ENCODE data around the gene TET1.
"Not testable (repeated sequence)": the region's sequence is repeated elsewhere in the genome, so short reads cannot be mapped to it uniquely, and the experiment has no call there.

TET1 gene

DNA sequence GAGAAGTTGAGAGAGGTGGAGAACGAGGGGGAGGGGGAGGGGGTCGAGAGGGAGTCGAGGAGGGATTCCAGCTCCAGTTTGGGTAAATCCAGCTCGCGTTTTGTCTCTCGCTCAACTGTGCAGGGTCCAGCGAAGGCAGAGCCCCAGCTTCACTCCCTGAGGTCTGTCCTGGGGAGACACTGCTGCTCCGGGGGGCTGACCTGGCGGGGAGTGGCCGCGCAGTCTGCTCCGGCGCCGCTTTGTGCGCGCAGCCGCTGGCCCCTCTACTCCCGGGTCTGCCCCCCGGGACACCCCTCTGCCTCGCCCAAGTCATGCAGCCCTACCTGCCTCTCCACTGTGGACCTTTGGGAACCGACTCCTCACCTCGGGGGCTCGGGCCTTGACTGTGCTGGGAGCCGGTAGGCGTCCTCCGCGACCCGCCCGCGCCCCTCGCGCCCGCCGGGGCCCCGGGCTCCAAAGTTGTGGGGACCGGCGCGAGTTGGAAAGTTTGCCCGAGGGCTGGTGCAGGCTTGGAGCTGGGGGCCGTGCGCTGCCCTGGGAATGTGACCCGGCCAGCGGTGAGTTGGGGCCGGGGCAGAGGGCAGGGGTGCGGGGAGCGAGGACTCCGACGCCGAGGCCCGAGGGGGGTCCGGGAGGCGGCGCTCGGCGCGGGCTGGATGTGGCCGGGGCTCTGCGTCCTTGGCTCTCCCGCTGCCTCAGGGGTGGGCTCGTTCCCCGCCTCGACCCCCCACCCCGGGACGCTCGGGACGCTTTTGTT lies at the start of gene TET1:
TSS of gene TET1 (plus strand) at position 152 of the 757 bp plus-strand sequence. CDS start 12,002 bp downstream, outside the sequence.
- DNase-seq (ENCODE audit: low read depth) = no peak

GRCh38 chr10:68516216-68516615 lies 43.9 kb upstream of the TET1 start:
- DNase-seq (ENCODE audit: low read depth) = not testable (repeated sequence)

DNA sequence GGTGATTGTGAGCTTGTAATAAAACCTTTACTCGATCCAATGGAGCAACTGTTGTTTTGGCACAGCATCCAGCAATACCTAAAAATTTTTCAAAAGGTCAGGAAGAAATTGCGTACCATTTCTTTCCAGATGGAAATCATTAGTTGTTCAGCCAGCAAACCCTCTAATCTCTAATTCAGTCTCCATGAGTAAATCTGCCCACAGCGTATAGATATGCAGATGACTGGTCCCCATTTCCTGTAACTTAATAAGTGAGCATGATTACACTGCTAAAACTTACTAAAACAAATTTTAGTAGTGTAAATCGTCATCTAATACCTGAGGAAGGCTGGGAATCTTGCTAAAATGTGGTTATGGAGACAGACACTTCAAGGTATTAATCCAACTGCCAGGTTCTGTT lies 43.4 kb upstream of the TET1 start:
- no peak for DNase-seq (ENCODE audit: low read depth)

DNA sequence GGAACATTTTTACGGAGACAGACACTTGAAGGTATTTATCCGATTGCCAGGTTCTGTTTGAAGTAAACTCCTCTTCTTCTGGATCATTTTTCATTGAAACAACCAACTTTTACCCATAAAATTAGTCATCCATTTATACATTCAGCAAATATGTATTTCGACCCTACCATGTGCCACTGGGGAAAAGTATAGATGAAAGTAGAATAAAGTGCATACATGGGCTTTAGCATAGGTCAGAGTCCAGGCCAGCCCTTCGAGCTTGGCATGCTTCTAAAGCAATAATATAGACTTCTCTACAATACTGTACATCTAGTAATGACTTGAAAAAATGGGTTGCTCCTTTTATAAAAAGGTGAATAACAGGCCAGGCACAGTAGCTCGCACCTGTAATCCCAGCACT lies 42.9 kb upstream of the TET1 start:
- DNase-seq (ENCODE audit: low read depth) = no peak

DNA sequence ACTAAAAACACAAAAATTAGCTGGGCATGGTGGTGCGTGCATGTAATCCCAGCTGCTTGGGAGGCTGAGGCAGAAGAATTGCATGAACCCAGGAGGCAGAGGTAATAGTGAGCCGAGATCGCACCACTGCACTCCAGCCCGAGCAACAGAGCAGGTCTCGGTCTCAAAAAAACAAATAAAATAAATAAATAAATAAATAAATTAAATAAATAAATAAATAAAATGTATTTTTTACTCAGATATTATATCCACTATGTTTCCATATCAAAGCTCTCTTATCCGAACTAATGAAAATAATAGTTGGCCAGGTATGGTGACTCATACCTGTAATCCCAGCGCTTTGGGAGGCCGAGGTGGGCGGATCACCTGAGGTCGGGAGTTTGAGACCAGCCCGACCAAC lies 41.5 kb upstream of the TET1 start:
- DNase-seq (ENCODE audit: low read depth) = not testable (repeated sequence)

DNA sequence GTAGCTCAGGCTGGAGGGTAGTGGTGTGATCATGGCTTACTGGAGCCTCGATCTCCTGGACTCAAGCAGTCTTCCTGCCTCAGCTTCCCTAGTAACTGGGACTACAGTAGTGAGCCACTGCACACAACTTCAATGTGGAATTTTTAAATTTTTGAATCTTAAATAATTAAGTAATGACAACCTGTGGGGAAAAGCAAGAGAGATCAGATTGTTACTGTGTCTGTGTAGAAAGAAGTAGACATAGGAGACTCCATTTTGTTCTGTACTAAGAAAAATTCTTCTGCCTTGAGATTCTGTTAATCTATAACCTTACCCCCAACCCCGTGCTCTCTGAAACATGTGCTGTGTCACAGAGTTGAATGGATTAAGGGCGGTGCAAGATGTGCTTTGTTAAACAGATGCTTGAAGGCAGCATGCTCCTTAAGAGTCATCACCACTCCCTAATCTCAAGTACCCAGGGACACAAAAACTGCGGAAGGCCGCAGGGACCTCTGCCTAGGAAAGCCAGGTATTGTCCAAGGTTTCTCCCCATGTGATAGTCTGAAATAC lies 34.6 kb upstream of the TET1 start:
- DNase-seq (ENCODE audit: low read depth) = not testable (repeated sequence)

- no peak for DNase-seq (ENCODE audit: low read depth)
These were observed 33.4 kb upstream of the TET1 start for GRCh38 chr10:68526634-68527307.

- no peak for DNase-seq (ENCODE audit: low read depth)
These were observed 23.2 kb upstream of the TET1 start for GRCh38 chr10:68536973-68537372.

DNA sequence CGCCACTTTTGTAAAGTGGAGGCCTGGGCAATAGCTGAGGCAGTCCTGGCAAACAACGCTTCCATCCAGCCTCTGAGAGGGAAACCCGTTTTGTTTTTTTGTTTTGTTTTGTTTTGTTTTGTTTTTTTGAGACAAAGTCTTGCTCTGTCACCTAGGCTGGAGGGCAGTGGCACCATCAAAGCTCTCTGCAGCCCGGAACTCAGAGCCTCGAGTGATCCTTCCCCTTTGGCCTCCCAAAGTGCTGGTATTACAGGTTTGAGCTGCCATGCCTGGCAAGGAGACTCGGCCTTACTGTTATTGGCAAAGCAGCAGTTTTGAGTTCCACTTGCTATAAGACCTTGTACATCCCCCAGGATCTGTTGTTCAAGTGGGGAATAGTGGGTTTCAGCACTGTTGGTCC lies 22.3 kb upstream of the TET1 start:
- no peak for DNase-seq (ENCODE audit: low read depth)

DNA sequence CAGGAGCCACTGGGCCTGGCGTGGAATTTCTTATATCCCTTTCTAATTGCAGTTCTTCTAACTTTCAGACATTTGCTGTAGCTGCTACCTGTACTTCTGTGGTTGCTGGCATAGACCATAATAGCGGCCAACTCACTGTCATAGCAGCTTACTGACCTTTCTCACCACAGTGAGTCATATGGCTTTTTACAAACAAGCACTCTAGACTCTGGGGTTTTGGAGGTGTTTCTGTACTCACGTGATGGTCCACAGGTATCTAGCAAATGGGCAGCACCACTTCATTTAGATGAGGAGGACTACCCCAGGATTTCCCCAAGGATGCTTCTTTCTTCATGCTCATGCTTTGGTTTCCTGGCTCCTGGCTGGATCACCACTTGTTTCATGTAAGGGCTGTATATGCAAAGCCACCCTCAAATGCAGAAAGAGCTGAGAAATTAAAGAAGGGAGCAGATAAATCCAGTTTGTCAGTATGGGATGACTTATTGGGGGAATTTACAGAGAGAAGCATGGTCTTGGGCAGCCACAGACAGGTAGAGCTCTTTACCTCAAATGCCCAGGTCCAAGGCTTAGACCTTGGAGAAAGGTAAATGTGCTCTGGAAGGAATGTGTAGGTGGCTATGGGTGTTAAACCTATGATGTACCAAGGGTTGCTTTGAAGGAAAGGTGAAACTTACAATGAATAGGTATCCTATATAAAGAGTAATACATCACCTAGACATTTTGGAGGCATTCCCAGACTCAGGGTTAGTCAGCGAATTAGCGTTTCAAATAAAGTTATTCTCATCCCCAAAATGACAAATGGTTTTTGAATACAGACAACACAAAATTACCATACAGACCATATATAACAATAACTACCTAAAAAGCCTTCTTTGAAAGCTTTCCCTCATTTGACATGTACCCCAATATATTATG lies 16.9 kb upstream of the TET1 start:
- DNase-seq (ENCODE audit: low read depth) = no peak

GRCh38 chr10:68550747-68551411 lies 9.3 kb upstream of the TET1 start:
- no peak for DNase-seq (ENCODE audit: low read depth)

GRCh38 chr10:68553138-68553537 lies 7.0 kb upstream of the TET1 start:
- DNase-seq (ENCODE audit: low read depth) = no peak

DNA sequence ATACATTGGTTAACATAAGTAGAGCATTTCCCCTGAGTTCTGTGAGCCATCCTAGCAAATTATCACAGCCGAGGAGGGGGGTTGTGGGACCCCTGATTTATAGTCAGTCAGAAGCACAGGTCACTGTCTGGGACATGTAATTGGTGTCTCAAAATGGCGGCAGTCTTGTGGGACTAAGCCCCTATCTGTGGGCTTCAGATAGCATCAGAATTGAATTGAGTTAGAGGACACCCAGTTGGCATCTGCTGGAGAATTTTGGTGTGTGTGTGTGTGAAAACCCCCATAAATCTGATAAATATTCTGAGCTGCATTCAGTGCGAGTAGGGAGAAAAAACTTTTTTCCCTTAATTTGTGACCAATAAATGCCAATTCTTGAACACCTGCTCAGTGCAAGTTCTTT lies 6.5 kb upstream of the TET1 start:
- DNase-seq (ENCODE audit: low read depth) = no peak

DNA sequence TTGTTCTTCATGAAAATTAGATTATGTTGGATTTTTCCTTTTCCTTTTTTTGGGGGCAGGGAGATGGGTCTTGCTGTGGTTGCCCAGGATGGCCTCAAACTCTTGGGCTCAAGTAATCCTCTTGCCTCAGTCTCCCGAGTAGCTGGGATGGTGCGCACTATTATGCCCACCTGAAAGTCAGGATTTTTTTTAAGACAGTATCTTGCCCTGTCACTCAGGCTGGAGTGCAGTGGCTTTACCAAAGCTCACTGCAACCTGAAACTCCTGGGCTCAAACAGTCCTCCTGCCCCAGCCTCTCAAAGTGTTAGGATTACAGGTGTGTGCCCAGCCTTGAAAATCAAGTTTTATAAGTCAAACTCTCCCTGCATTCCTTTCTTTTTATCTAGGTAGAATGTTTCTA lies 1.7 kb upstream of the TET1 start:
- DNase-seq (ENCODE audit: low read depth) = no peak

DNA sequence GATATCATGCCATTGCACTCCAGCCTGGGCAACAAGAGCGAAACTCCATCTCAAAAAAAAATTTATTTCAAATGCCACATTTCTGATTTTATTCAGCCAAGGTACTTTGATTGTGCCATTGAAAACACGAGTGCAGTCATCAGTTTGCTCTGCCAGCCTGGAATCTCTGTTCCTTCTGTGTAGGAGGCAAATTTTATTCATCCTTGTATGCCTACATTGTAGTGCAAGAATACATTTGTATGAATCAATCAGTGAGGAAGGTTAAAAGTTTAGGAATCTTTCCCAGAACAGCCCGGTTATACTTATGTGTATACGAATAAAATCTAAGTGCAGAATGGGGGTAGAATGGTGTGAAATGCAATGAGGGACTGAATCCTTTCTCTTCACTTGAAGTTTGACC lies 886 bp upstream of the TET1 start:
- DNase-seq (ENCODE audit: low read depth) = no peak

- no peak for DNase-seq (ENCODE audit: low read depth)
These were observed 324 bp upstream of the TET1 start for GRCh38 chr10:68559841-68560185.

DNA sequence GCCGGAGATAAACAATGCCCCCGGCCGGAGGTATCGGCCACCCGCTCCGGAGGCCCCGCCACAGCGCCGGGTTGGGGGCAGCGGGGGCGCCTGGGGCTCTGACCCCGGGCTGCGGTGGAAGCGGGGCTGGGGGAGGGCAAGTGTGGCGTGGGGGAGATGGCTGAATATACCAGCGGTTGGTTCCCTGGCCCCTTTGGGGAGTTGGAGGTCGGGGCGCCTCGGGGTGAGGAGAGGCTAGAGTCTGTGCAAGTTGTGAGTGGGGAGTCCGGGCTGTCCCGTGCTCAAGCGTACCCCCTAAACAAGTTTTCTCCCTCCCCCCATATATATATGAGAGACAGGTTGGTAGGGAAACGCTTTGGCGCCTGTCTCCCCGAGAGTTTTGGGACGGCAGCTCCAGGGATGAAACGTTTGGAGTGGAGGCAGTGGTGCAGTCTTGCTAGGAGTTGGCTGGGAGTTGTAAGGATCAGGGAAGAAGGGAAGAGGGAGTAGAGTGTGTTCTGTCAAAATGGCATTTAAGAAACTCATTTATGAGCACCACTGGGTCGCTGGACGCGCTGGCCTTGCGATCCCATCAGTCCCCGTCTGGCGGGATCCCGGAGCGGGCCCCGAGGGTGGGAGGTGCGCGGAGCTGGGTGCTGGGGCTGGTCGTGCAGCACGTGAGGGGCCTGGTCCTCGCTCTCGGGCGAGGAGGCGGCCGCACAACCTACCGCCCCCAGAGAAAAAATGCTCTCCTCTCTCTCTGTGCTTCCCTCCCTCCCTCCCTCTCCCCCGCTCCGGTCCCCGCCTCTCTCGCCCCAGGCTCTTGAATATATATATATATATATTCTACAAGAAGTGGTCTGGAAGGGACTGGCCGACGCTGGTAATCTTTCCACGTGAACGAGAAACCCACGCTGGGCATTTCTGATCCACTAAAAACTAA lies 1.1 kb downstream of the TET1 start:
- DNase-seq (ENCODE audit: low read depth) = no peak

- DNase-seq (ENCODE audit: low read depth) = no peak
These were observed 1.9 kb downstream of the TET1 start for GRCh38 chr10:68561865-68562649.

DNA sequence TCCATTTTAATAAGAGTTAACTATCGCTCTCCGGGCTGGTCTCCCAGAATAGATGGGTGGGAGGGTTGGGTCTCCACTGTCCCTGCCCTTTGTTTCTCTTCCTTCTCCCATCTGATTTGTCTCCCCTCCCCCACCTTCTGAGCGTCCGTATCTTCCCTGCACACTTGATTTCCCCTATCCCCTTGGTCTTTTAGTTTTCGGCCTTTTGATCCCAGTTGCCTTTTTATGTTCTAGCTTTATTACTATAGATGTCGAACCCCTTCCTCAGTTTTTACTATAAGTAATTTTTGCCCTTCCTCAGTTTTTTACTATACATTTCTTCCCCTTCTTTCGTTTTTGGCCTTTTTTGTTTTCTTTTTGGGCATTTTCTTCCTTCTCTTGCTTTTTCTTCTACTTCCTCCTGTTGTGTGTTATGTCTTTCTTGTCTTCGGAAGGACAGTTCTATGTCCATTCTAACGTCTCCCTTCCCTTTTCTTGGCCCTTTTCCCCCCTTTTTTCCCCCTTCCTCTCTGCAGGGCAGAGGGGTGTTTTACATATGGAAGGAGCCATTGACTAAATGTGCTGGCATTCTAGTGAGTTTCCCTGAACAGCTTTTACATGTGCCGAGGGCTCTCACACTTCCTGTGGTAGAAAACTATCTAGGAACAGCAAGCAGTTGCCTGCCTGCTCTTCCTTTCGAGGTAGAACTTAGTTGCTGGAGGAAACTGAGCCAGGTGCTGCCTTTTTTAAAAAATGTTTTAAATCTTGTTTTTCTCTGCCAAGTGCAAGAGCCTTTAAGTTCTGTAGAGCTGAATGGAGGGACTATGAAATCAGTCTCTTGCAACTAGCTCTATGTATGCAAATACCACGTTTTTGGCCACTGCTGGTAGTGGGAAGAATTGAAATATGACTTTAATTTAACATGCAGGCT lies 2.8 kb downstream of the TET1 start:
- DNase-seq (ENCODE audit: low read depth) = no peak
